RWPE2 (cell line): ENCODE measurements around the gene EFNB1.

Experiments used
- ATAC-seq: fragments of 200-7000 bp; cut with Tn5 transposase; 3 replicates; pipeline ENCODE4 v1.9.1; 2021; ENCODE audit warnings: low read depth
- DNase-seq: peaks from one replicate; pipeline ENCODE4 v3.0.0-alpha.2; 2020; ENCODE audit warnings: low spot score
- H3K27ac ChIP-seq: fragments of 450-650 bp; 2 replicates; pipeline ENCODE4 v1.5.1; 2017; ENCODE audit warnings: mild to moderate bottlenecking; ENCODE audit not compliant: poor library complexity, severe bottlenecking
- H3K27me3 ChIP-seq: fragments of 250-450 bp; sonication (Bioruptor Pico); 2 replicates; pipeline ENCODE4 v1.5.1; 2021; ENCODE audit warnings: mild to moderate bottlenecking, moderate library complexity; ENCODE audit not compliant: insufficient read depth, poor library complexity, severe bottlenecking
- H3K36me3 ChIP-seq: fragments of 250-450 bp; sonication (Bioruptor Pico); 2 replicates; pipeline ENCODE4 v1.5.1; 2020; ENCODE audit warnings: low read depth, mild to moderate bottlenecking, moderate library complexity
- H3K4me1 ChIP-seq: fragments of 250-450 bp; sonication (Bioruptor Pico); 2 replicates; pipeline ENCODE4 v1.5.1; 2021; ENCODE audit warnings: mild to moderate bottlenecking, moderate library complexity; ENCODE audit not compliant: insufficient read depth, poor library complexity, severe bottlenecking
- H3K4me3 ChIP-seq: fragments of 250-450 bp; sonication (Bioruptor Pico); 2 replicates; pipeline ENCODE4 v1.5.1; 2021; ENCODE audit warnings: mild to moderate bottlenecking, moderate library complexity; ENCODE audit not compliant: severe bottlenecking
- H3K9me3 ChIP-seq: fragments of 250-450 bp; sonication (Bioruptor Pico); 2 replicates; pipeline ENCODE4 v1.5.1; 2021; ENCODE audit warnings: mild to moderate bottlenecking, moderate library complexity; ENCODE audit not compliant: severe bottlenecking
- TF ChIP-seq, protein P1 (sequence below): fragments of 450-650 bp; IDR thresholded peaks from one replicate; pipeline ENCODE4 v1.5.1; 2017; ENCODE audit warnings: mild to moderate bottlenecking, moderate library complexity; ENCODE audit not compliant: poor library complexity, severe bottlenecking

The EFNB1 gene

DNA sequence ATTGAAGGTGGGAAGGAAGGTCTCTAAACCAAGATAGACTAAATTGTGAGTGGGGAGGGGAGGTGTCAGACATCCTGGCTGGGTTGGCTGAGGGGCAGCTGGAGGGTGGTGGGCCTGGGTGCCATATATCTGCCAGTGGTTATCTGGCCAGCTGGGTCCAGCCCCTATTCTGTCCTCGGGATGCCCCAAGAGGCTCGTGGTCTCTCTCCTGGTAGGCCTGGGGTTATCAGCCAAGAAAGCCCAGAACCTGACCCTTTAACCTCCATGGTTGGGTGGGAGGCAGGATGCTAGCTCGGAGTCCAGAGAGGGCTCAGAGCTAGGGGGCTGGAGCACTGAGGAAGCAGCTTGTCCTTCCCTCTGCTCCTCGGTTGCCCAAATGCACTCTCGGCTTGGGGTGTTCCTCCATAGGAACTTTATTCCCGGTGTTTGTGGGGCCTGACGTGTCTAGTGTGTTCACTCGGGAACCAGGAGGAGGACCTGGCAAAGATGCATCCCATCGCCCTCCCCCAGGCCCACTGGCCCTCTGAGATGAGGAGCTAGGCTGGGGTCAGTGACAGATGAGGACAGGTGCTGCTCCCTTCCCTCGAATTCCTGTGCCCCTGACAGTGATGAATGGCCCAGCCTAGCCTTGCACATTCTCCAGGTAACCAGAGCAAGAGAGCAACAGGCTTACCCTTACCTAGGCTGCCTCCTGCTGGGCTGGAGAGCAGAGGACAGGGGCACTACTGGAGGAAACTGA is 5.2 kb upstream of the EFNB1 start:
- no peaks in the 10 kb centered on the region for H3K27me3 ChIP-seq
- no peaks in the 10 kb centered on the region for H3K9me3 ChIP-seq
- no peaks in the 10 kb centered on the region for H3K4me1 ChIP-seq
- ATAC-seq = no peak
- H3K36me3 ChIP-seq = no peaks in the 10 kb centered on the region
- DNase-seq = no peak
- no peak overlapping the region for H3K4me3 ChIP-seq
- H3K27ac ChIP-seq = no peak overlapping the region
- TF ChIP-seq, protein P1, sequence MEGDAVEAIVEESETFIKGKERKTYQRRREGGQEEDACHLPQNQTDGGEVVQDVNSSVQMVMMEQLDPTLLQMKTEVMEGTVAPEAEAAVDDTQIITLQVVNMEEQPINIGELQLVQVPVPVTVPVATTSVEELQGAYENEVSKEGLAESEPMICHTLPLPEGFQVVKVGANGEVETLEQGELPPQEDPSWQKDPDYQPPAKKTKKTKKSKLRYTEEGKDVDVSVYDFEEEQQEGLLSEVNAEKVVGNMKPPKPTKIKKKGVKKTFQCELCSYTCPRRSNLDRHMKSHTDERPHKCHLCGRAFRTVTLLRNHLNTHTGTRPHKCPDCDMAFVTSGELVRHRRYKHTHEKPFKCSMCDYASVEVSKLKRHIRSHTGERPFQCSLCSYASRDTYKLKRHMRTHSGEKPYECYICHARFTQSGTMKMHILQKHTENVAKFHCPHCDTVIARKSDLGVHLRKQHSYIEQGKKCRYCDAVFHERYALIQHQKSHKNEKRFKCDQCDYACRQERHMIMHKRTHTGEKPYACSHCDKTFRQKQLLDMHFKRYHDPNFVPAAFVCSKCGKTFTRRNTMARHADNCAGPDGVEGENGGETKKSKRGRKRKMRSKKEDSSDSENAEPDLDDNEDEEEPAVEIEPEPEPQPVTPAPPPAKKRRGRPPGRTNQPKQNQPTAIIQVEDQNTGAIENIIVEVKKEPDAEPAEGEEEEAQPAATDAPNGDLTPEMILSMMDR = no peak

- no peaks in the 10 kb centered on the region for H3K27me3 ChIP-seq
- TF ChIP-seq, protein P1 = no peak
- no peak for DNase-seq
These were observed 4.7 kb upstream of the EFNB1 start for GRCh38 chrX:68824152-68824433.

DNA sequence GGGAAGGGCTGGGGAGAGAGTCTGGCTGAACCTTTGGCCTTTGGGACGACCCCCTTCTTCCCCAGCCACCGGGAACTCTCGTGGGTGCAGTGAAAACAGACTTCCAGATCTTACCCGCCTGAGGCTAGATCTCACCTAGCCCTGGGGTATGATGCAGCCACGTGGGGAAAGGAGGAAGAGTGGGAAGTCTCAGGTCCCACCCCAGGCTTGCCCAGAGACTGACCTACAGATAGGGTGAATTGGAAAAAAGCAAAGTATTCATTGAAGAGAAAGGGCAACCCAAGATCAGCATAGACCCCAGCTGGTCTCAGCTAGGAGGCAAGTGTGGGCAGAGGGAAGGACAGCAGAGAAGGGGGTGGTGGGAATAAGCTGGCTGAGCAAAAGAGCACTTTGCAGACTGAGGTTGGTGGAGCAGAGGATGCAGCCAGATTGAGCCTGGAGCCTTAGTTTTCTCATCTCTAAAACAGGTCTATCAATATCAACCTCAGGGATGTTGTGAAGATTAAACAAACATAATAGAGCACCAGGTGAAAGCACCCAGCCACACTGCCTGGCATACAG is 4.2 kb upstream of the EFNB1 start:
- TF ChIP-seq, protein P1 = no peak
- no peak overlapping the region for H3K4me3 ChIP-seq

More at GRCh38 chrX:68824152-68824433, 4.7 kb upstream of the EFNB1 start:
- H3K36me3 ChIP-seq = no peaks in the 10 kb centered on the region
- no peaks in the 10 kb centered on the region for H3K9me3 ChIP-seq
- H3K4me3 ChIP-seq = no peak overlapping the region
- no peak overlapping the region for H3K27ac ChIP-seq
- ATAC-seq = no peak
- H3K4me1 ChIP-seq = no peaks in the 10 kb centered on the region

GRCh38 chrX:68826113-68826980 is 2.5 kb upstream of the EFNB1 start:
- ATAC-seq (no peak), DNase-seq (no peak)
- Histone ChIP-seq H3K27ac (no peak overlapping the region), H3K9me3 (no peaks in the 10 kb centered on the region), H3K36me3 (peaks cover 8% of the 10 kb centered on the region), H3K27me3 (no peaks in the 10 kb centered on the region), H3K4me1 (no peaks in the 10 kb centered on the region), H3K4me3 (no peak overlapping the region)
- TF ChIP-seq, protein P1 = no peak

More for the DNA sequence above, 4.2 kb upstream of the EFNB1 start:
- no peaks in the 10 kb centered on the region for H3K9me3 ChIP-seq
- no peaks in the 10 kb centered on the region for H3K36me3 ChIP-seq
- DNase-seq = no peak
- H3K4me1 ChIP-seq = no peaks in the 10 kb centered on the region
- no peaks in the 10 kb centered on the region for H3K27me3 ChIP-seq
- ATAC-seq = no peak
- H3K27ac ChIP-seq = no peak overlapping the region
